ENCODE results near the gene EXOC3L4.

Gene EXOC3L4

GRCh38 chr14:103132381-103133209, 38.1 kb downstream of the EXOC3L4 start:
- H3K4me1 Mint-ChIP-seq (ENCODE audit: low read depth) = no peaks in the 10 kb centered on the region
- no peak overlapping the region for H3K4me3 Mint-ChIP-seq
- H3K27ac Mint-ChIP-seq = no peak overlapping the region
- H3K36me3 Mint-ChIP-seq (ENCODE audit: low read depth) = no peaks in the 10 kb centered on the region
- no peaks in the 10 kb centered on the region for H3K27me3 Mint-ChIP-seq (ENCODE audit: low read depth)
- no peaks in the 10 kb centered on the region for H3K9me3 Mint-ChIP-seq

GRCh38 chr14:103133210-103134140, 39.0 kb downstream of the EXOC3L4 start:
- H3K27me3 Mint-ChIP-seq (ENCODE audit: low read depth) = no peaks in the 10 kb centered on the region
- H3K27ac Mint-ChIP-seq = no peak overlapping the region
- no peaks in the 10 kb centered on the region for H3K4me1 Mint-ChIP-seq (ENCODE audit: low read depth)
- H3K36me3 Mint-ChIP-seq (ENCODE audit: low read depth) = no peaks in the 10 kb centered on the region
- H3K9me3 Mint-ChIP-seq = no peaks in the 10 kb centered on the region
- no peak overlapping the region for H3K4me3 Mint-ChIP-seq

- H3K27ac Mint-ChIP-seq = no peak overlapping the region
- H3K9me3 Mint-ChIP-seq = no peaks in the 10 kb centered on the region
- no peaks in the 10 kb centered on the region for H3K4me1 Mint-ChIP-seq (ENCODE audit: low read depth)
- H3K4me3 Mint-ChIP-seq = no peak overlapping the region
- H3K27me3 Mint-ChIP-seq (ENCODE audit: low read depth) = peaks cover 2% of the 10 kb centered on the region
- no peaks in the 10 kb centered on the region for H3K36me3 Mint-ChIP-seq (ENCODE audit: low read depth)
Observed at GRCh38 chr14:103134405-103134804, 39.9 kb downstream of the EXOC3L4 start.

GRCh38 chr14:103134919-103135318, 40.4 kb downstream of the EXOC3L4 start:
- H3K4me3 Mint-ChIP-seq = no peak overlapping the region
- peaks cover 7% of the 10 kb centered on the region for H3K27me3 Mint-ChIP-seq (ENCODE audit: low read depth)
- no peak overlapping the region for H3K27ac Mint-ChIP-seq
- H3K4me1 Mint-ChIP-seq (ENCODE audit: low read depth) = no peaks in the 10 kb centered on the region
- H3K36me3 Mint-ChIP-seq (ENCODE audit: low read depth) = no peaks in the 10 kb centered on the region
- H3K9me3 Mint-ChIP-seq = no peaks in the 10 kb centered on the region

GRCh38 chr14:103135333-103136260, 41.1 kb downstream of the EXOC3L4 start:
- Mint-ChIP-seq H3K27ac (no peak overlapping the region), H3K36me3 (ENCODE audit: low read depth) (no peaks in the 10 kb centered on the region), H3K27me3 (ENCODE audit: low read depth) (peaks cover 10% of the 10 kb centered on the region), H3K4me1 (ENCODE audit: low read depth) (peaks cover 3% of the 10 kb centered on the region), H3K4me3 (no peak overlapping the region), H3K9me3 (no peaks in the 10 kb centered on the region)

GRCh38 chr14:103136388-103137271, 42.1 kb downstream of the EXOC3L4 start:
- Mint-ChIP-seq H3K9me3 (no peaks in the 10 kb centered on the region), H3K27me3 (ENCODE audit: low read depth) (peaks cover 13% of the 10 kb centered on the region), H3K4me3 (no peak overlapping the region), H3K36me3 (ENCODE audit: low read depth) (no peaks in the 10 kb centered on the region), H3K27ac (no peak overlapping the region), H3K4me1 (ENCODE audit: low read depth) (peaks cover 6% of the 10 kb centered on the region)

- no peaks in the 10 kb centered on the region for H3K9me3 Mint-ChIP-seq
Observed at GRCh38 chr14:103137689-103138300, 43.3 kb downstream of the EXOC3L4 start.

GRCh38 chr14:103138301-103139131, 44.0 kb downstream of the EXOC3L4 start:
- Mint-ChIP-seq H3K4me1 (ENCODE audit: low read depth) (peaks cover 6% of the 10 kb centered on the region), H3K36me3 (ENCODE audit: low read depth) (no peaks in the 10 kb centered on the region), H3K4me3 (no peak overlapping the region), H3K27ac (no peak overlapping the region), H3K9me3 (no peaks in the 10 kb centered on the region), H3K27me3 (ENCODE audit: low read depth) (peaks cover 23% of the 10 kb centered on the region)

More at GRCh38 chr14:103137689-103138300, 43.3 kb downstream of the EXOC3L4 start:
- peaks cover 20% of the 10 kb centered on the region for H3K27me3 Mint-ChIP-seq (ENCODE audit: low read depth)
- no peak overlapping the region for H3K27ac Mint-ChIP-seq
- H3K36me3 Mint-ChIP-seq (ENCODE audit: low read depth) = no peaks in the 10 kb centered on the region
- H3K4me3 Mint-ChIP-seq = no peak overlapping the region
- H3K4me1 Mint-ChIP-seq (ENCODE audit: low read depth) = peaks cover 6% of the 10 kb centered on the region

- H3K9me3 Mint-ChIP-seq = no peaks in the 10 kb centered on the region
- peaks cover 23% of the 10 kb centered on the region for H3K27me3 Mint-ChIP-seq (ENCODE audit: low read depth)
- H3K4me1 Mint-ChIP-seq (ENCODE audit: low read depth) = peaks cover 6% of the 10 kb centered on the region
- H3K36me3 Mint-ChIP-seq (ENCODE audit: low read depth) = no peaks in the 10 kb centered on the region
- H3K27ac Mint-ChIP-seq = no peak overlapping the region
- no peak overlapping the region for H3K4me3 Mint-ChIP-seq
Observed at GRCh38 chr14:103139132-103140025, 44.9 kb downstream of the EXOC3L4 start.

GRCh38 chr14:103140316-103141109, 46.0 kb downstream of the EXOC3L4 start:
- Mint-ChIP-seq H3K27me3 (ENCODE audit: low read depth) (peaks cover 23% of the 10 kb centered on the region), H3K4me3 (no peak overlapping the region), H3K9me3 (no peaks in the 10 kb centered on the region), H3K36me3 (ENCODE audit: low read depth) (no peaks in the 10 kb centered on the region), H3K27ac (no peak overlapping the region), H3K4me1 (ENCODE audit: low read depth) (peaks cover 6% of the 10 kb centered on the region)

GRCh38 chr14:103141117-103141796, 46.7 kb downstream of the EXOC3L4 start:
- Mint-ChIP-seq H3K27me3 (ENCODE audit: low read depth) (peaks cover 23% of the 10 kb centered on the region), H3K27ac (no peak overlapping the region)

More at GRCh38 chr14:103141117-103141796, 46.7 kb downstream of the EXOC3L4 start:
- Mint-ChIP-seq H3K9me3 (no peaks in the 10 kb centered on the region), H3K4me3 (no peak overlapping the region), H3K4me1 (ENCODE audit: low read depth) (peaks cover 6% of the 10 kb centered on the region), H3K36me3 (ENCODE audit: low read depth) (no peaks in the 10 kb centered on the region)
